Muscle of back (tissue), 11 donors: ENCODE measurements around the gene RHPN2. TPM values are rescaled to one million over a fixed set of nuclear protein-coding genes. Genes with fewer than 3 reads are reported as not detected.
"Not testable (repeated sequence)": the region's sequence is repeated elsewhere in the genome, so short reads cannot be mapped to it uniquely, and the experiment has no call there.

Source experiments
- DNase-seq, 3 donors: peaks; one replicate each; pipeline versions ENCODE4 v3.0.0 to v3.0.0-alpha.2; 2013
- polyA plus RNA-seq, 10 donors: library from polyadenylated mRNA; unstranded; fragments of 120-200 nt; gene quantifications; one replicate each; pipeline ENCODE4 v1.2.1, GENCODE V29; 2013; ENCODE audit not compliant: insufficient read length in 10 of 10

Gene RHPN2
- polyA plus RNA-seq, 10 donors, result 1.1 to 2.6 (median 1.6) TPM

DNA sequence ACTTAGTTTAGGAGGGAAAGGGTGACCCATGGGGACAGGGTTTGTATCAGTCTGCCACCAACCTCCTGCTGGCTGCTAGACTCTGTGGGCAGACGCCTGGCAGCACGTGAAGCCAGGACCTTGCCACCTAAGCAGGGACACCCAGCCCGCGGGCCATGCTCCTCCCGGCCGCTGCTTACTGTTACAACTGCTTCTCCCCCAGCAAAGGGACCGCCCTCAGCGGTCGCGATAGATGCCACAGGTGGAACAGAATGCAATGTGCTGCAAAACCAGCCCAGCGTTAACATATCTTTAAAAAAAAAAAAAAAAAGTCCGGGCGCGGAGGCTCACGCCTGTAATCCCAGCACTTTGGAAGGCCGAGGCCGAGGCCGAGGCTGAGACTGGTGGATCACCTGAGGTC, 1.9 kb upstream of the RHPN2 start:
- no peak for DNase-seq

DNA sequence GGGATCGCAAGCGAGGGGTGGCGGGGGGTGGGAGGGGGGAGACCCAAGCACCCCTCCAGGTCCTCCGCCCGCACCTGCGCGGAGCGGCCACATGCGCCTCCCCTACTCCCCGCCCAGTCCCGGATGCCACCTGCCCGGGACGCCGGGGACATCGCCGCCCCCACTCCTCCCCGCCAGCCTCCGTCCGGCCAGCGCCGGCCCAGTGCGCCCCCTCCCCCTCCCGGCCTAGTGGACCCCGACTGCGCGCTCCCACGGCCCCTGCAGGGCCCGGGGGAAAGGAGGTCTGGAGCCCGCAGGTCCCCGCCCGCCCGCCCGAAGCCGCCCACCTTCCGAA, 263 bp downstream of the RHPN2 start:
- peak in 1 of 3 donors; percentile 15 for DNase-seq

- no peak for DNase-seq
These were observed 783 bp downstream of the RHPN2 start for GRCh38 chr19:33063753-33064457.

- peak in 1 of 3 donors; percentile 32 for DNase-seq
These were observed 1.3 kb downstream of the RHPN2 start for GRCh38 chr19:33063356-33063752.

GRCh38 chr19:33062902-33063301, 1.8 kb downstream of the RHPN2 start:
- no peak for DNase-seq

DNA sequence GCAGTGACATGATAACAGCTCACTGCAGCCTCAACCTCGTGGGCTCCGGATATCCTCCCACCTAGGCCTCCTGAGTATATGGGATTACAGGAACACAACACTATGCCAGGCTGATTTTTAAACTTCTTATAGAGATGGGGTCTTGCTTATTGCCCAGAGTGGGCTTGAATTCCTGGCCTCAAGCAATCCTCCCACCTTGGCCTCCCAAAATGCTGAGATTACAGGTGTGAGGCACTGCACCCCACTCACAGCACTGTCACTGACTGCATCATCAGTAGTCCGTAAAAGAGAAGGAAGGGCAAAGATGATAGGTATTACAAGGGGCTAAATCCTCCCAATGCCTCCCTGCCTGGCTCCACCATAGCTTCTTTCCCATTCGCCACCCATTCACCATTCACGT, 4.1 kb downstream of the RHPN2 start:
- DNase-seq, result no peak

DNA sequence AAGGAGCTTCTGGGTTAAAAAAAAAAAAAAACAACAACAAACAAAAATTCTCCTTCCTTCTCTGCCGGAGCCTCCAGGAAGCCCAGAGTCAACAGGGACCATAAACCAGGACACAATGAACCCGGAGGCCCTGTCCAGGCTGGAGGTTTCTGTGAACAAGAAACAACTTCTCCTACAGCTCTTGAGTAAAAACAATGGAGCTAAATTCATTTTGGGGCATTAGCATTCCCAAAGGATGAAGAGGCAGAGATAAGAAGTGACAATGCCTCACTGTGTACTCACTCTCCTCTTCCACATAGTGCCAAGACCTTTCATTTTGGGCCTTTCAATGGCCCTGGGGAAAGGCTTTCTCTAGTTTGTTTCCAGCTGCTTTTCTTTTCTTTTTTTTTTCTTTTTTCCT, 9.0 kb downstream of the RHPN2 start:
- peak in 1 of 3 donors; percentile 26 for DNase-seq

DNA sequence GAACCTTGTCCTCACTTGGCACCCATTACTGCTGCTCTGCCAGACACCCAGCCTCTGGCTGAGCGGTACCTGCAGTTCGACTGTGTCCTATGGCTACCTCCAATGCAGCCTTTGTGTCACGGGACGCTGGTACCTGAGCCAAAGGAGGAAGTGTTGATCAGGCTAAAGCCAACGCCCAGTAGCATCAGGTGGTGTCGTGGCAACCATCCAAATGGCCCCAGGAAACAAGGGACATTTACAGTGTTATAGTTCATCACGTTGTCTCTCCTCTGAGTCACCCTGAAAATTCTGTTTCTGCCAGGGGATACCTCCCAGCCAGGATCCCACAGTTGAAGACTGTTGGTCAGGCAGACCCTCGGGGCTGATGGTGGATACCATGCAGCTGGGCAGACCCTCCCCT, 10.1 kb downstream of the RHPN2 start:
- DNase-seq, result no peak

- peak in 2 of 3 donors; percentile 18 to 45 for DNase-seq
These were observed 12.2 kb downstream of the RHPN2 start for GRCh38 chr19:33052352-33052972.

DNA sequence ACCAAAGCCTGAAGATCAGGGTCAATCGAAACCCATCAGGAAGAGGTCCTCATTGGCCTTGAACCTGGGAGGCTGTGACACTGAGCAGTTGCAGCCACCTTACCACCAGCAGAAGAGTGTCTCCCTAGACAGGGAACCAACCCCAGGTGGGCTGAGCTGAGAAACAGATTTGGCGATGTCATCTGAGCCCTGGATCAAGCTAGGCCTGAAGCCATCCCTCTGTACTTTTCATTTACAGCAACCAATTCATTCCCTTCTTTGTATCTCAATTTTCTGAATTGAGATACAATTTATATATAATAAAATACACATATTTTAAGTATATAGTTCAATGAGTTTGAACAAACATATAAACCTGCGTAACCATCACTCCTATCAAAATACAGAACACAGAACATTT, 14.6 kb downstream of the RHPN2 start:
- no peak for DNase-seq

- DNase-seq, result no peak
These were observed 15.6 kb downstream of the RHPN2 start for GRCh38 chr19:33048806-33049676.

GRCh38 chr19:33047422-33047821, 17.3 kb downstream of the RHPN2 start:
- no peak for DNase-seq

DNA sequence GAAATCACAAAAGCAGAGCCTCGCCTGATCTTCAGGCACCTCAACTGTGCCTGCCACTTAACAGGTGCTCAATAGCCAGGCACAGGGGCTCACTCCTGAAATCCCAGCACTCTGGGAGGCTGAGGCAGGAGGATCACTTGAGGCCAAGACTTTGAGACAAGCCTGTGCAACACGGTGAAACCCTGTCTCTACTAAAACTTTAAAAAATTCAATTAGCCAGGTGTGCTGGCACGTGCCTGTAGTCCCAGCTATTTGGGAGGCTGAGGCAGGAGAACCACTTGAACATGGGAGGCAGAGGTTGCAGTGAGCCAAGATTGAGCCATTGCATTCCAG, 22.9 kb downstream of the RHPN2 start:
- DNase-seq, result not testable (repeated sequence)

- DNase-seq, result no peak
These were observed 23.5 kb downstream of the RHPN2 start for GRCh38 chr19:33040994-33041827.

DNA sequence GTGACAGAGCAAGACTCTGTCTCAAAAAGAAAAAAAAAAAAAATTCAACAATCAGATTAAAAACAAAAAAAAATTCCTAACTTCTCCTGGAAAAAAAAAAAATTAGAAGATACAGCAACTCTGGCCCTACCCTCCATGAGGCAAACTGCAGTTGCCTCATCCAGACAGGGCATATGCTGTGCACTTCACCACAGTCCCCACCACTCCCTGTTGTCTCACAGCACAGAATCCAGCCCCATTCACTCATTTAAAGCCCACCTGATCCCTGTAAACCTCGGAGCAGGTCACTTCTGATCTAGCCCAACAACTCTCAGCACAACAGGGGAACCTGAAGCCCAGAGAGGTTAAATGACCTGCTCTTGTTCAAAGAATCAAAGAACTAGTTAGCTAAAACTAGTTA, 24.9 kb downstream of the RHPN2 start:
- DNase-seq, result no peak

DNA sequence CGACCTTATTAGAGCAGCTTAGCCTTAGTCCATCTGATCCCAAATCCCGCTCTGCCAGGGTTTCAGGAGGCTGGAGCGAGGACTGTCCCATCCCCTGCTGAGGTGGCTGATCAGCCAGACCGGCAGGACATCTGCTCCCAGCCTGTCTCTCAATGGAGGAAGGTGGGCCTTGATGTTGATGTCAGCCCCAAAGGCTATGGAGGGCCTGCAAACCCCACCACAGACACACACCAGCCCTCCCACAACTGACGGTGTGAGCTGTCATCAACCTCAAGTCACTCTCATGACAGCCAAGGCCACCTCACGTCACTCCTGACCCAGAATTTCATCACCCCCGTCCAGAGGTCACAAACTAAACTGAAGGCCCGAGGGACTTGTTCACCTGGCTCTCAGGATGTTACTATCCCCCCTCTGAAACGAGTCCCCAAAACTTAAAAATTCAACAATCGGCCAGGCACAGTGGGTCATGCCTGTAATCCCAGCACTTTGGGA, 25.5 kb downstream of the RHPN2 start:
- no peak for DNase-seq

- not testable (repeated sequence) for DNase-seq
These were observed 27.3 kb downstream of the RHPN2 start for GRCh38 chr19:33037168-33038025.

DNA sequence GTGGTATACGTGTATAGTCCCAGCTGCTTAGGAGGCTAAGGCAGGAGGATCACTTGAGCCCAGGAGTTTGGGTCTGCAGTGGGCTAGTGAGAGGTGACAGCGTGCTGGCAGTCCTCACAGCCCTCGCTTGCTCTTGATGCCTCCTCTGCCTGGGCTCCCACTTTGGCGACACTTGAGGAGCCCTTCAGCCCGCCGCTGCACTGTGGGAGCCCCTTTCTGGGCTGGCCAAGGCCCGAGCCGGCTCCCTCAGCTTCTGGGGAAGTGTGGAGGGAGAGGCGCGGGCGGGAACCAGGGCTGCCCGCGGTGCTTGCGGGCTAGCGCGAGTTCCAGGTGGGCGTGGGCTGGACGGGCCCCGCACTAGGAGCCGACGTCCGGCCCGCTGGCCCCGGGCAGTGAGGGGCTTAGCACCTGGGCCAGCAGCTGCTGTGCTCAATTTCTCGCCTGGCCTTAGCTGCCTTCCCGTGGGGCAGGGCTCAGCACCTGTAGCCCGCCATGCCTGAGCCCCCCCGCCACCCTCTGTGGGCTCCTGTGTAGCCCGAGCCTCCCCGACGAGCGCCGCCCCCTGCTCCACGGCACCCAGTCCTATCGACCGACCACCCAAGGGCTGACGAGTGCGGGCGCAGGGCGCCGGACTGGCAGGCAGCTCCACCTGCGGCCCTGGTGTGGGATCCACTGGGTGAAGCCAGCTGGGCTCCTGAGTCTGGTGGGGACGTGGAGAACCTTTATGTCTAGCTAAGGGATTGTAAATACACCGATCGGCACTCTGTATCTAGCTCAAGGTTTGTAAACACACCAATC, 28.1 kb downstream of the RHPN2 start:
- DNase-seq, result not testable (repeated sequence)

DNA sequence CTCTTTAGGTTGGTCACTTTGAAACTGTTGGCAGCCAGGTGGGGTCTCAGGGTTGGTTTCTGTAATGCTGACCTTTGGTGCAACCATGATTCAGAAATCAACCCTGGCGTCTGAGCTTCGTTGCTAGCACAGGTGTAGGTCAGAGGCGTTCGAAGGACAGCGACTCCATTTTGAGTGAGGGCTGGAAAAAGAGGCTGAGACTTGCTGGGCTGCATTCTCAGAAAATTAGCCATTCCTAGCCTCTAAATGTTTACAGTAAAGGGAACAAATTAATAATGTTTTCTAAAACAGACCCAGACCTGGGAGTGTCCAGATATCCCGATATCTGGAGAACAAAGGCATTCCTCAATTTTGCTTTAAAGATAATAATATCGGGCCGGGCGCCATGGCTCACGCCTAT, 29.2 kb downstream of the RHPN2 start:
- DNase-seq, result no peak

DNA sequence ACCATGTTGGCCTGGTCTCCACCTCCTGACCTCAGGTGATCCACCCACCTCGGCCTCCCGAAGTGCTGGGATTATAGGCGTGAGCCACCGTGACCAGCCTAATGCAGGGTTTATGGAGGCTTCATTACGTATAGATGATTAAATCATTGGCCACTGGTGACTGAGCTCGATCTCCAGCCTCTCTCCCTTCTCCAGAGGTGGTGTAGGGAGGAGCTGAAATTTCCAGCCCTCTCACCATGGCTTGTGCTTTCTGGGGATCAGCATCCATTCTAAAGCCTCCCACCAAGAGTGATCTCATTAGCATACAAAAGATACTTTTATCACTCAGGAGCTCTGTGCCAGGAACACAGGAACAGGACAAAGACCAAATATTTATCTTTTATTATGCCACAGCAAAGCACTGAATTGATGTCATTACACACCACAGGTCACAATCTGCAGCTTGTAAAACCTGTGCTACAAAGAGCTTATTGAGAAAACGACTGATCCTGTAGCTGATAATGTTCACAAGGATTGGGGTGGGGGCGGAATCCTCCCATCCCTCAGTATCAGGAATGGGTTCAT, 32.4 kb downstream of the RHPN2 start:
- DNase-seq, result no peak
